Measurements from ENCODE around the gene NRP1. TPM values are rescaled to one million over a fixed set of nuclear protein-coding genes. Genes with fewer than 3 reads are reported as not detected.
A peak's percentile ranks its signal among the peaks of the same experiment; 100 is the strongest.

Gene NRP1
- total and polyA plus RNA-seq, 9 donors: 80.1 to 140 (median 112) TPM

GRCh38 chr10:33373263-33373662 is 38.8 kb upstream of the NRP1 start:
- DNase-seq: no peak
- Histone ChIP-seq H3K27ac (ENCODE audit: low read length) (no peak overlapping the region), H3K36me3 (ENCODE audit: control insufficient read depth, insufficient read depth, low read length) (no peaks in the 10 kb centered on the region), H3K9me3 (replicated peaks; ENCODE audit: control insufficient read depth, low read depth, low read length) (no peaks in the 10 kb centered on the region), H3K27me3 (ENCODE audit: control insufficient read depth, insufficient read depth, low read length) (no peaks in the 10 kb centered on the region), H3K4me1 (ENCODE audit: control insufficient read depth, insufficient read depth, low read length) (no peaks in the 10 kb centered on the region), H3K4me3 (ENCODE audit: low read length) (no peak overlapping the region)
- WGBS (ENCODE audit: insufficient coverage): no CpG with 5 or more reads among the region's 2 CpGs

GRCh38 chr10:33371234-33371633 is 36.8 kb upstream of the NRP1 start:
- no peak overlapping the region for H3K27ac ChIP-seq (ENCODE audit: low read length)
- no CpG with 5 or more reads among the region's 4 CpGs for WGBS (ENCODE audit: insufficient coverage)
- H3K4me3 ChIP-seq (ENCODE audit: low read length): no peak overlapping the region
- H3K4me1 ChIP-seq (ENCODE audit: control insufficient read depth, insufficient read depth, low read length): no peaks in the 10 kb centered on the region
- no peaks in the 10 kb centered on the region for H3K27me3 ChIP-seq (ENCODE audit: control insufficient read depth, insufficient read depth, low read length)
- no peaks in the 10 kb centered on the region for H3K36me3 ChIP-seq (ENCODE audit: control insufficient read depth, insufficient read depth, low read length)
- DNase-seq: no peak
- peaks cover 5% of the 10 kb centered on the region for H3K9me3 ChIP-seq (replicated peaks; ENCODE audit: control insufficient read depth, low read depth, low read length)

- DNase-seq: no peak
- Histone ChIP-seq H3K27me3 (ENCODE audit: control insufficient read depth, insufficient read depth, low read length) (no peaks in the 10 kb centered on the region), H3K4me3 (ENCODE audit: low read length) (no peak overlapping the region), H3K9me3 (replicated peaks; ENCODE audit: control insufficient read depth, low read depth, low read length) (peaks cover 8% of the 10 kb centered on the region), H3K27ac (ENCODE audit: low read length) (no peak overlapping the region), H3K4me1 (ENCODE audit: control insufficient read depth, insufficient read depth, low read length) (no peaks in the 10 kb centered on the region), H3K36me3 (ENCODE audit: control insufficient read depth, insufficient read depth, low read length) (no peaks in the 10 kb centered on the region)
- WGBS (ENCODE audit: insufficient coverage): 94% methylated on average over 2 of the region's 2 CpGs
Observed at GRCh38 chr10:33370434-33370930, 36.0 kb upstream of the NRP1 start.

- no peaks in the 10 kb centered on the region for H3K4me1 ChIP-seq (ENCODE audit: control insufficient read depth, insufficient read depth, low read length)
- no peak overlapping the region for H3K4me3 ChIP-seq (ENCODE audit: low read length)
- no peak for DNase-seq
- H3K27me3 ChIP-seq (ENCODE audit: control insufficient read depth, insufficient read depth, low read length): no peaks in the 10 kb centered on the region
- H3K36me3 ChIP-seq (ENCODE audit: control insufficient read depth, insufficient read depth, low read length): no peaks in the 10 kb centered on the region
- 78% methylated on average over 3 of the region's 4 CpGs for WGBS (ENCODE audit: insufficient coverage)
- no peak overlapping the region for H3K27ac ChIP-seq (ENCODE audit: low read length)
- H3K9me3 ChIP-seq (replicated peaks; ENCODE audit: control insufficient read depth, low read depth, low read length): peaks cover 8% of the 10 kb centered on the region
Observed at GRCh38 chr10:33368086-33368485, 33.6 kb upstream of the NRP1 start.

- H3K27me3 ChIP-seq (ENCODE audit: control insufficient read depth, insufficient read depth, low read length): no peaks in the 10 kb centered on the region
- H3K4me1 ChIP-seq (ENCODE audit: control insufficient read depth, insufficient read depth, low read length): no peaks in the 10 kb centered on the region
- no peaks in the 10 kb centered on the region for H3K36me3 ChIP-seq (ENCODE audit: control insufficient read depth, insufficient read depth, low read length)
- H3K9me3 ChIP-seq (replicated peaks; ENCODE audit: control insufficient read depth, low read depth, low read length): peaks cover 8% of the 10 kb centered on the region
- DNase-seq: no peak
- no peak overlapping the region for H3K27ac ChIP-seq (ENCODE audit: low read length)
- H3K4me3 ChIP-seq (ENCODE audit: low read length): no peak overlapping the region
Observed at GRCh38 chr10:33365871-33366411, 31.5 kb upstream of the NRP1 start.

GRCh38 chr10:33365301-33365700 is 30.8 kb upstream of the NRP1 start:
- WGBS (ENCODE audit: insufficient coverage): no CpG with 5 or more reads among the region's 1 CpG
- no peak overlapping the region for H3K27ac ChIP-seq (ENCODE audit: low read length)
- H3K9me3 ChIP-seq (replicated peaks; ENCODE audit: control insufficient read depth, low read depth, low read length): peaks cover 8% of the 10 kb centered on the region
- no peaks in the 10 kb centered on the region for H3K36me3 ChIP-seq (ENCODE audit: control insufficient read depth, insufficient read depth, low read length)
- no peak for DNase-seq
- no peaks in the 10 kb centered on the region for H3K27me3 ChIP-seq (ENCODE audit: control insufficient read depth, insufficient read depth, low read length)
- H3K4me1 ChIP-seq (ENCODE audit: control insufficient read depth, insufficient read depth, low read length): no peaks in the 10 kb centered on the region
- no peak overlapping the region for H3K4me3 ChIP-seq (ENCODE audit: low read length)

- Histone ChIP-seq H3K36me3 (ENCODE audit: control insufficient read depth, insufficient read depth, low read length) (no peaks in the 10 kb centered on the region), H3K27ac (ENCODE audit: low read length) (no peak overlapping the region), H3K27me3 (ENCODE audit: control insufficient read depth, insufficient read depth, low read length) (no peaks in the 10 kb centered on the region), H3K4me3 (ENCODE audit: low read length) (no peak overlapping the region), H3K4me1 (ENCODE audit: control insufficient read depth, insufficient read depth, low read length) (no peaks in the 10 kb centered on the region), H3K9me3 (replicated peaks; ENCODE audit: control insufficient read depth, low read depth, low read length) (peaks cover 8% of the 10 kb centered on the region)
- DNase-seq: no peak
Observed at GRCh38 chr10:33363106-33363505, 28.6 kb upstream of the NRP1 start.

GRCh38 chr10:33358016-33358415 is 23.5 kb upstream of the NRP1 start:
- Histone ChIP-seq H3K27ac (ENCODE audit: low read length) (no peak overlapping the region), H3K9me3 (replicated peaks; ENCODE audit: control insufficient read depth, low read depth, low read length) (no peaks in the 10 kb centered on the region), H3K36me3 (ENCODE audit: control insufficient read depth, insufficient read depth, low read length) (no peaks in the 10 kb centered on the region), H3K4me1 (ENCODE audit: control insufficient read depth, insufficient read depth, low read length) (no peaks in the 10 kb centered on the region), H3K4me3 (ENCODE audit: low read length) (no peak overlapping the region), H3K27me3 (ENCODE audit: control insufficient read depth, insufficient read depth, low read length) (no peaks in the 10 kb centered on the region)
- WGBS (ENCODE audit: insufficient coverage): no CpG with 5 or more reads among the region's 4 CpGs
- no peak for DNase-seq

GRCh38 chr10:33355274-33355673 is 20.8 kb upstream of the NRP1 start:
- no peaks in the 10 kb centered on the region for H3K9me3 ChIP-seq (replicated peaks; ENCODE audit: control insufficient read depth, low read depth, low read length)
- H3K27ac ChIP-seq (ENCODE audit: low read length): no peak overlapping the region
- peak; percentile 64 for DNase-seq
- 87% methylated on average over 2 of the region's 2 CpGs for WGBS (ENCODE audit: insufficient coverage)
- no peaks in the 10 kb centered on the region for H3K36me3 ChIP-seq (ENCODE audit: control insufficient read depth, insufficient read depth, low read length)
- H3K4me3 ChIP-seq (ENCODE audit: low read length): no peak overlapping the region
- H3K27me3 ChIP-seq (ENCODE audit: control insufficient read depth, insufficient read depth, low read length): no peaks in the 10 kb centered on the region
- H3K4me1 ChIP-seq (ENCODE audit: control insufficient read depth, insufficient read depth, low read length): no peaks in the 10 kb centered on the region

GRCh38 chr10:33353853-33354252 is 19.4 kb upstream of the NRP1 start:
- Histone ChIP-seq H3K9me3 (replicated peaks; ENCODE audit: control insufficient read depth, low read depth, low read length) (no peaks in the 10 kb centered on the region), H3K4me3 (ENCODE audit: low read length) (no peak overlapping the region), H3K36me3 (ENCODE audit: control insufficient read depth, insufficient read depth, low read length) (no peaks in the 10 kb centered on the region), H3K4me1 (ENCODE audit: control insufficient read depth, insufficient read depth, low read length) (no peaks in the 10 kb centered on the region), H3K27ac (ENCODE audit: low read length) (no peak overlapping the region), H3K27me3 (ENCODE audit: control insufficient read depth, insufficient read depth, low read length) (no peaks in the 10 kb centered on the region)
- DNase-seq: no peak
- 83% methylated on average over 2 of the region's 3 CpGs for WGBS (ENCODE audit: insufficient coverage)

- H3K9me3 ChIP-seq (replicated peaks; ENCODE audit: control insufficient read depth, low read depth, low read length): no peaks in the 10 kb centered on the region
- H3K4me3 ChIP-seq (ENCODE audit: low read length): no peak overlapping the region
- H3K4me1 ChIP-seq (ENCODE audit: control insufficient read depth, insufficient read depth, low read length): no peaks in the 10 kb centered on the region
- DNase-seq: no peak
- H3K27ac ChIP-seq (ENCODE audit: low read length): no peak overlapping the region
- 89% methylated on average over 3 of the region's 8 CpGs for WGBS (ENCODE audit: insufficient coverage)
- H3K36me3 ChIP-seq (ENCODE audit: control insufficient read depth, insufficient read depth, low read length): no peaks in the 10 kb centered on the region
- H3K27me3 ChIP-seq (ENCODE audit: control insufficient read depth, insufficient read depth, low read length): no peaks in the 10 kb centered on the region
Observed at GRCh38 chr10:33353334-33353733, 18.9 kb upstream of the NRP1 start.

Data from muscle of leg (tissue), 11 donors.